HepG2 (cell line): ENCODE results near the gene NELFCD. TPM values are rescaled to one million over a fixed set of nuclear protein-coding genes. Genes with fewer than 3 reads are reported as not detected.

Experiments used
- FOSL2 ChIP-seq: sonication (generic); formaldehyde crosslinking; IDR thresholded peaks from 2 replicates; pipeline ENCODE4 v1.4.0; 2020; ENCODE audit warnings: missing genetic modification reagents
- FOXA3 ChIP-seq: IDR thresholded peaks from 2 replicates; pipeline ENCODE4 v1.6.1; 2016; ENCODE audit warnings: missing genetic modification reagents, missing compliant biosample characterization
- FOXC1 ChIP-seq: sonication (generic); formaldehyde crosslinking; IDR thresholded peaks from 2 replicates; pipeline ENCODE4 v1.8.0; 2022; ENCODE audit warnings: mild to moderate bottlenecking, missing genetic modification reagents, borderline replicate concordance
- GPN1 ChIP-seq: sonication (generic); formaldehyde crosslinking; IDR thresholded peaks from 2 replicates; pipeline ENCODE4 v1.5.1; 2020; ENCODE audit warnings: missing genetic modification reagents, borderline replicate concordance
- HHEX ChIP-seq: IDR thresholded peaks from 2 replicates; pipeline ENCODE4 v1.6.1; 2016; ENCODE audit warnings: control low read depth
- HOXA5 ChIP-seq: sonication (generic); formaldehyde crosslinking; IDR thresholded peaks from 2 replicates; pipeline ENCODE4 v1.4.0; 2020; ENCODE audit warnings: missing genetic modification reagents
- JUN ChIP-seq: sonication (generic); formaldehyde crosslinking; IDR thresholded peaks from 2 replicates; pipeline ENCODE4 v1.4.0; 2020; ENCODE audit warnings: mild to moderate bottlenecking, missing genetic modification reagents
- KLF12 ChIP-seq: sonication (generic); formaldehyde crosslinking; IDR thresholded peaks from 2 replicates; pipeline ENCODE4 v1.4.0; 2020; ENCODE audit warnings: missing genetic modification reagents, borderline replicate concordance
- MED13 ChIP-seq: sonication (generic); formaldehyde crosslinking; IDR thresholded peaks from 2 replicates; pipeline ENCODE4 v1.5.0; 2020; ENCODE audit warnings: missing genetic modification reagents
- MTF2 ChIP-seq: sonication (generic); formaldehyde crosslinking; IDR thresholded peaks from 2 replicates; pipeline ENCODE4 v1.5.0; 2020; ENCODE audit warnings: missing genetic modification reagents, borderline replicate concordance
- POLR2G ChIP-seq: fragments of 200-400 bp; formaldehyde crosslinking; IDR thresholded peaks from 2 replicates; pipeline ENCODE4 v1.6.1; 2018; ENCODE audit warnings: mild to moderate bottlenecking, low read depth, low read length, moderate library complexity
- THAP11 ChIP-seq: IDR thresholded peaks from 2 replicates; pipeline ENCODE4 v1.6.1; 2016; ENCODE audit warnings: missing biosample characterization, missing genetic modification reagents
- U2AF1 ChIP-seq: fragments of 200-400 bp; formaldehyde crosslinking; optimal IDR thresholded peaks from 2 replicates; pipeline ENCODE3; 2017; ENCODE audit warnings: mild to moderate bottlenecking, low read depth, low read length
- YEATS4 ChIP-seq: sonication (generic); formaldehyde crosslinking; IDR thresholded peaks from 2 replicates; pipeline ENCODE4 v1.4.0; 2020; ENCODE audit warnings: missing genetic modification reagents, borderline replicate concordance
- ZC3H4 ChIP-seq: sonication (generic); formaldehyde crosslinking; IDR thresholded peaks from 2 replicates; pipeline ENCODE4 v1.4.0; 2020; ENCODE audit warnings: missing genetic modification reagents, borderline replicate concordance
- ZNF337 ChIP-seq: sonication (generic); formaldehyde crosslinking; IDR thresholded peaks from 2 replicates; pipeline ENCODE4 v1.5.1; 2020; ENCODE audit warnings: missing genetic modification reagents, low read depth, mild to moderate bottlenecking, borderline replicate concordance
- ZNF451 ChIP-seq: sonication (generic); formaldehyde crosslinking; IDR thresholded peaks from 2 replicates; pipeline ENCODE4 v1.5.0; 2020; ENCODE audit warnings: mild to moderate bottlenecking, missing genetic modification reagents
- ZNF616 ChIP-seq: sonication (generic); formaldehyde crosslinking; IDR thresholded peaks from 2 replicates; pipeline ENCODE4 v1.5.0; 2020; ENCODE audit warnings: low read depth, mild to moderate bottlenecking, missing genetic modification reagents
- ZNF747 ChIP-seq: sonication (generic); formaldehyde crosslinking; IDR thresholded peaks from 2 replicates; pipeline ENCODE4 v1.8.1; 2023; ENCODE audit warnings: missing genetic modification reagents, mild to moderate bottlenecking, borderline replicate concordance
- ZNF891 ChIP-seq: sonication (generic); formaldehyde crosslinking; IDR thresholded peaks from 2 replicates; pipeline ENCODE4 v1.5.0; 2020; ENCODE audit warnings: mild to moderate bottlenecking, missing genetic modification reagents
- polyA plus RNA-seq, 8 experiments: library from polyadenylated mRNA; depleted of rRNA in 3 of 8; stranded (reverse) in 7 of 8; unstranded in 1 of 8; fragments of >200 nt; fragmentation: Illumina TruSeq in 4 of 8; extraction: Trizol in 4 of 8; gene quantifications; 2 replicates each; pipeline versions ENCODE4 v1.2.1 to v1.2.3, GENCODE V29; 2011 to 2016; ENCODE audit warnings: low read depth in 4 of 8, missing spikeins in 1 of 8, mixed read lengths in 1 of 8; ENCODE audit not compliant: insufficient read depth in 1 of 8
- total RNA-seq, 5 experiments: library from RNA; depleted of rRNA; stranded (reverse); fragments of >200 nt; fragmentation: Illumina TruSeq; extraction: Trizol; gene quantifications; 2 replicates each; pipeline ENCODE4 v1.2.3, GENCODE V29; 2016; ENCODE audit warnings: low read depth in 1 of 5
- TF ChIP-seq, protein P1 (sequence below): sonication (generic); formaldehyde crosslinking; IDR thresholded peaks from 2 replicates; pipeline ENCODE4 v1.5.1; 2020; ENCODE audit warnings: mild to moderate bottlenecking, missing genetic modification reagents, borderline replicate concordance
- TF ChIP-seq, protein P2 (sequence below): IDR thresholded peaks from 2 replicates; pipeline ENCODE4 v1.6.1; 2016; ENCODE audit warnings: missing compliant biosample characterization, missing genetic modification reagents, borderline replicate concordance
- TF ChIP-seq, protein P3 (sequence below): IDR thresholded peaks from 2 replicates; pipeline ENCODE4 v1.6.1; 2016; ENCODE audit warnings: missing compliant biosample characterization, missing genetic modification reagents, borderline replicate concordance
- TF ChIP-seq, protein P4 (sequence below): fragments of 450-650 bp; IDR thresholded peaks from 2 replicates; pipeline ENCODE4 v1.6.1; 2017; ENCODE audit warnings: mild to moderate bottlenecking

Gene NELFCD
- total and polyA plus RNA-seq, 2 of the 13 experiments (the other 11 are each of a cell fraction or from before 2014, with no cell fraction given) = 159 to 203 TPM

DNA sequence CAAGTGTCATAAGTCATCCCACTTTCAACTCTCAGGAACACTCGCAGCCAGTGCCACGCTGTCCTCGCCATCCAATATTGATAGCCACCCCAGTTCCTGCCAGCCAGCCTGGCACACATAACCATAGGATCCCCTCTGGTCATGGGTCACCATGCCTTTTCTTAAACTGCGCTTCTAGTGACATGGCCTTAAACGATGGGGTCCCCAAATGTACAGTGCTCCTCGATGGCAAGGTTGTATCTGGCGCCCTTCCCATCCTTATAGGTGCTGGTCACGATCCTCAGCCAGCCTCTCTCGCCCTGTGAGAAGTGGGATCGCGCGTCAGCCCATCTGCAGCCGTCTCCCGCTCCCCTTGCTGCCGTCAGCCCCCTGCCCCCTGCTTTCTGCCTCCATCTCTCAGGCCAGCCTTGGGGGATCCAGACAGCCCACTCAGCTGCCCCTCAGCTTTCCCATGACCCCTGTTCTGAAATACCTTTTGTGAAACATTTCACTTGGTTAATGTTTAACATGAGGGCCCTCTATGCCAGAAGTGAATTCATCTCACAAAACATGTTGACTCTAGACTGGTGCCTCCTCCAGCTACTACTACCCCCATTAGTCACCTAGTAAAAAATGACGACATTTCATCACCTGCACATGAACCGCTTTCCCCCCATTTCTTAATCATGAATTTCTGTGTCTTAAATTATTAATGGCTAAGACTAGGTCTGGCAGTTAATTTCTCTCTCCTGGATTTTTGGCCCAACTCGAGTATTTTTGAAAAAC, 14.6 kb downstream of the NELFCD start (continued):
- TF ChIP-seq, protein P1, sequence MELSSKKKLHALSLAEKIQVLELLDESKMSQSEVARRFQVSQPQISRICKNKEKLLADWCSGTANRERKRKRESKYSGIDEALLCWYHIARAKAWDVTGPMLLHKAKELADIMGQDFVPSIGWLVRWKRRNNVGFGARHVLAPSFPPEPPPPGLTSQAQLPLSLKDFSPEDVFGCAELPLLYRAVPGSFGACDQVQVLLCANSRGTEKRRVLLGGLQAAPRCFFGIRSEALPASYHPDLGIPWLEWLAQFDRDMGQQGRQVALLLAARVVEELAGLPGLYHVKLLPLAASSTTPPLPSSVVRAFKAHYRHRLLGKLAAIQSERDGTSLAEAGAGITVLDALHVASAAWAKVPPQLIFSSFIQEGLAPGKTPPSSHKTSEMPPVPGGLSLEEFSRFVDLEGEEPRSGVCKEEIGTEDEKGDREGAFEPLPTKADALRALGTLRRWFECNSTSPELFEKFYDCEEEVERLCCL (CRISPR knock-in tag) = no peak
- TF ChIP-seq KLF12 (CRISPR knock-in tag) (no peak), MTF2 (CRISPR knock-in tag) (no peak), FOXC1 (no peak), ZNF747 (CRISPR knock-in tag) (no peak), YEATS4 (CRISPR knock-in tag) (no peak), ZNF616 (CRISPR knock-in tag) (no peak), THAP11 (CRISPR knock-in tag) (peak; percentile 54; the same call in 1 of the 2 replicates), POLR2G (no peak), GPN1 (CRISPR knock-in tag) (no peak), HHEX (CRISPR knock-in tag) (no peak), ZNF891 (CRISPR knock-in tag) (no peak), FOSL2 (CRISPR knock-in tag) (peak; percentile 82), JUN (CRISPR knock-in tag) (0 out of 2 replicates have a peak, but pooled peaks have one; percentile 18), MED13 (CRISPR knock-in tag) (no peak), ZNF451 (peak; percentile 27; the same call in 1 of the 2 replicates), U2AF1 (no peak), ZC3H4 (no peak; the same call in 1 of the 2 replicates), ZNF337 (CRISPR knock-in tag) (no peak), FOXA3 (CRISPR knock-in tag) (peak; percentile 85), HOXA5 (CRISPR knock-in tag) (no peak)
- TF ChIP-seq, protein P2, sequence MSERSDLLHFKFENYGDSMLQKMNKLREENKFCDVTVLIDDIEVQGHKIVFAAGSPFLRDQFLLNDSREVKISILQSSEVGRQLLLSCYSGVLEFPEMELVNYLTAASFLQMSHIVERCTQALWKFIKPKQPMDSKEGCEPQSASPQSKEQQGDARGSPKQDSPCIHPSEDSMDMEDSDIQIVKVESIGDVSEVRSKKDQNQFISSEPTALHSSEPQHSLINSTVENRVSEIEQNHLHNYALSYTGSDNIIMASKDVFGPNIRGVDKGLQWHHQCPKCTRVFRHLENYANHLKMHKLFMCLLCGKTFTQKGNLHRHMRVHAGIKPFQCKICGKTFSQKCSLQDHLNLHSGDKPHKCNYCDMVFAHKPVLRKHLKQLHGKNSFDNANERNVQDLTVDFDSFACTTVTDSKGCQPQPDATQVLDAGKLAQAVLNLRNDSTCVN (CRISPR knock-in tag) = no peak
- TF ChIP-seq, protein P3, sequence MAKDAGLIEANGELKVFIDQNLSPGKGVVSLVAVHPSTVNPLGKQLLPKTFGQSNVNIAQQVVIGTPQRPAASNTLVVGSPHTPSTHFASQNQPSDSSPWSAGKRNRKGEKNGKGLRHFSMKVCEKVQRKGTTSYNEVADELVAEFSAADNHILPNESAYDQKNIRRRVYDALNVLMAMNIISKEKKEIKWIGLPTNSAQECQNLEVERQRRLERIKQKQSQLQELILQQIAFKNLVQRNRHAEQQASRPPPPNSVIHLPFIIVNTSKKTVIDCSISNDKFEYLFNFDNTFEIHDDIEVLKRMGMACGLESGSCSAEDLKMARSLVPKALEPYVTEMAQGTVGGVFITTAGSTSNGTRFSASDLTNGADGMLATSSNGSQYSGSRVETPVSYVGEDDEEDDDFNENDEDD (CRISPR knock-in tag) = no peak
- TF ChIP-seq, protein P4, sequence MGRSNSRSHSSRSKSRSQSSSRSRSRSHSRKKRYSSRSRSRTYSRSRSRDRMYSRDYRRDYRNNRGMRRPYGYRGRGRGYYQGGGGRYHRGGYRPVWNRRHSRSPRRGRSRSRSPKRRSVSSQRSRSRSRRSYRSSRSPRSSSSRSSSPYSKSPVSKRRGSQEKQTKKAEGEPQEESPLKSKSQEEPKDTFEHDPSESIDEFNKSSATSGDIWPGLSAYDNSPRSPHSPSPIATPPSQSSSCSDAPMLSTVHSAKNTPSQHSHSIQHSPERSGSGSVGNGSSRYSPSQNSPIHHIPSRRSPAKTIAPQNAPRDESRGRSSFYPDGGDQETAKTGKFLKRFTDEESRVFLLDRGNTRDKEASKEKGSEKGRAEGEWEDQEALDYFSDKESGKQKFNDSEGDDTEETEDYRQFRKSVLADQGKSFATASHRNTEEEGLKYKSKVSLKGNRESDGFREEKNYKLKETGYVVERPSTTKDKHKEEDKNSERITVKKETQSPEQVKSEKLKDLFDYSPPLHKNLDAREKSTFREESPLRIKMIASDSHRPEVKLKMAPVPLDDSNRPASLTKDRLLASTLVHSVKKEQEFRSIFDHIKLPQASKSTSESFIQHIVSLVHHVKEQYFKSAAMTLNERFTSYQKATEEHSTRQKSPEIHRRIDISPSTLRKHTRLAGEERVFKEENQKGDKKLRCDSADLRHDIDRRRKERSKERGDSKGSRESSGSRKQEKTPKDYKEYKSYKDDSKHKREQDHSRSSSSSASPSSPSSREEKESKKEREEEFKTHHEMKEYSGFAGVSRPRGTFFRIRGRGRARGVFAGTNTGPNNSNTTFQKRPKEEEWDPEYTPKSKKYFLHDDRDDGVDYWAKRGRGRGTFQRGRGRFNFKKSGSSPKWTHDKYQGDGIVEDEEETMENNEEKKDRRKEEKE = no peak
